Fibroblast of lung (primary cell): ENCODE measurements around the gene ULK3.

Experiments used
- EZH2 ChIP-seq: IDR thresholded peaks from 2 replicates; pipeline ENCODE4 v1.5.1; 2012; ENCODE audit warnings: low read length, control low read depth, mild to moderate bottlenecking; ENCODE audit errors: missing control alignments
- TF ChIP-seq, protein P1 (sequence below), 2 donors: IDR thresholded peaks in 1 of 2; conservative IDR thresholded peaks in 1 of 2; 1 replicate in 1 of 2; 2 replicates in 1 of 2; pipeline ENCODE4 v1.5.1; 2011 to 2012; ENCODE audit warnings: low read length in 2 of 2, control low read depth in 1 of 2, inconsistent platforms in 1 of 2, low read depth in 1 of 2, mild to moderate bottlenecking in 1 of 2

GRCh38 chr15:74825866-74826265 is 17.1 kb downstream of the ULK3 start:
- TF ChIP-seq, protein P1, sequence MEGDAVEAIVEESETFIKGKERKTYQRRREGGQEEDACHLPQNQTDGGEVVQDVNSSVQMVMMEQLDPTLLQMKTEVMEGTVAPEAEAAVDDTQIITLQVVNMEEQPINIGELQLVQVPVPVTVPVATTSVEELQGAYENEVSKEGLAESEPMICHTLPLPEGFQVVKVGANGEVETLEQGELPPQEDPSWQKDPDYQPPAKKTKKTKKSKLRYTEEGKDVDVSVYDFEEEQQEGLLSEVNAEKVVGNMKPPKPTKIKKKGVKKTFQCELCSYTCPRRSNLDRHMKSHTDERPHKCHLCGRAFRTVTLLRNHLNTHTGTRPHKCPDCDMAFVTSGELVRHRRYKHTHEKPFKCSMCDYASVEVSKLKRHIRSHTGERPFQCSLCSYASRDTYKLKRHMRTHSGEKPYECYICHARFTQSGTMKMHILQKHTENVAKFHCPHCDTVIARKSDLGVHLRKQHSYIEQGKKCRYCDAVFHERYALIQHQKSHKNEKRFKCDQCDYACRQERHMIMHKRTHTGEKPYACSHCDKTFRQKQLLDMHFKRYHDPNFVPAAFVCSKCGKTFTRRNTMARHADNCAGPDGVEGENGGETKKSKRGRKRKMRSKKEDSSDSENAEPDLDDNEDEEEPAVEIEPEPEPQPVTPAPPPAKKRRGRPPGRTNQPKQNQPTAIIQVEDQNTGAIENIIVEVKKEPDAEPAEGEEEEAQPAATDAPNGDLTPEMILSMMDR (conservative IDR thresholded peaks at IDR 0.05 in 1 of 2, IDR thresholded peaks at IDR 0.05 in 1 of 2; ENCODE audit: low read depth in 1 of 2, low read length in 2 of 2): no peak
- no peak for TF ChIP-seq EZH2
